Lung microvascular endothelial cell (primary cell): ENCODE measurements around the gene IFT80. TPM values are rescaled to one million over a fixed set of nuclear protein-coding genes. Genes with fewer than 3 reads are reported as not detected.
"Not testable (repeated sequence)": the region's sequence is repeated elsewhere in the genome, so short reads cannot be mapped to it uniquely, and the experiment has no call there.

Experiments used
- DNase-seq, 2 donors: peaks; one replicate each; pipeline versions ENCODE4 v3.0.0 to v3.0.0-alpha.2; 2010; ENCODE audit warnings: low read depth in 2 of 2
- total RNA-seq: library from RNA; depleted of rRNA; stranded (reverse); fragments of >200 nt; gene quantifications from 2 replicates; pipeline ENCODE4 v1.2.1, GENCODE V29; 2014

IFT80 gene
- total RNA-seq, 1 donor from 2014 or later, result 15.7 TPM

DNA sequence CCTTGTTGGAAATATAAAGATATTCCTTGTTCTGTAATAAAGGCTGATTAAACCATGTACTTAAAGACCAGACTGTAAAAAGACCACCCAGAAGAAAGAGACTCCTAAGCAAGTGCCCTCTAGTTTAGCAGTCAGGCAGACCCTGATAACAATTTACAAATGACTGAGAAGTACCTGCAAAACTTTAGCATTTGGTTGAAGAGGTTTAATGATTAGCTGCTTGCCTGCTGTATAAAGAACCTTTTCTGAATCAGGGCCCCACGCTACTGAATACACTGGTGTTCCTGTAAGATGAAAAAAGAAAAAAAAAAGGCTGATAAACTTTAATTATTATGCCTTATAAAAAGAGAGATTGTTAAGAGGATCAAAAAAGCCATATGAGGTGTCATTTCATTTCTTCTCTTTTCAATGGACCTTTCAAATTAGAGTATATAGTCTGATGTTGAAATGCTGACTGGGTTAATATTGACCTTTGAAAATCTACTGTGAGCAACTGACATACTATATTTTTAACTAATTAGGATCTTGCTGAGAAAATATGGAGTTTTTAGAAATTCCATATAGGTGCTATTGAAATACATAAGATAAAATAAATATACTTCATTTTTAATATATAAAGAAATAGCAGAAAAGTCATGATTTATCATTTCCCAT, 33.0 kb downstream of the IFT80 start:
- DNase-seq, result no peak

GRCh38 chr3:160362896-160363295, 36.1 kb downstream of the IFT80 start:
- DNase-seq, result not testable (repeated sequence)

DNA sequence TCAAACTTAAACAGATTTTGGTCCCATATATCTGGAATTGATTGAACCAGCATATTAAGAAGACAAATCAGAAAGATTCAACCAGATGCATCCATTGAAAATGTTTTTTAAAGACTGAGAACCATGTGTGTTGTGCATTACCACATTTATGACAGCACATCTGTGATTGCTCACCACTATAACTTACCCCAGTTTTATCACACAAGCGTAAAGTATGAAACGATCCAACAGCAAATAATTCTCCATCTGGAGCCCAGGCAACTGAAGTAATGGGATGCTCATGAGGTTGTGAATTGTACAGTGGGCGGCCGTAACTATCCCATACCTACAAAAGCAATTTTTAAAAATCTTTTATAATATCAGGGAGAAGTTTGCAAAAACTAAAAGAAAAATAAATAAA, 43.2 kb downstream of the IFT80 start:
- DNase-seq, result no peak

GRCh38 chr3:160346511-160346910, 52.5 kb downstream of the IFT80 start:
- DNase-seq, result no peak

DNA sequence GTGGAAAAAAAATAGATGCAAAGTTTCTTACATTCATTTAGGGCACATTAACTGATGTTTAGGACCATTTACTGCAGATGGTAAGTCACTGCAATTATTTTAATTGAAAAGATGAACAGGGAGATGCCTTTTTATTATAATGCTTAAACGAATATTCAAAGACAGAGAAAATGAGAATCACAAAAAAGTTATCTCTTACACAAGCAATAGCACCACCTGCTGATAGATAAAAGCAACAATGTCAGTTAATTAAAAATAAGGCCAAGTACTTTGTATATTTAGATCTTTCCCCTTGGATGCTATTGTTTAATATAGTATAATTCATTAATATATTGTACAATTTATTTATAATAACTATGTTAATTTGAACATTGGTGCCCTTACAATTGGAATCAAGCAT, 55.9 kb downstream of the IFT80 start:
- peak; percentile 25 to 41 for DNase-seq

DNA sequence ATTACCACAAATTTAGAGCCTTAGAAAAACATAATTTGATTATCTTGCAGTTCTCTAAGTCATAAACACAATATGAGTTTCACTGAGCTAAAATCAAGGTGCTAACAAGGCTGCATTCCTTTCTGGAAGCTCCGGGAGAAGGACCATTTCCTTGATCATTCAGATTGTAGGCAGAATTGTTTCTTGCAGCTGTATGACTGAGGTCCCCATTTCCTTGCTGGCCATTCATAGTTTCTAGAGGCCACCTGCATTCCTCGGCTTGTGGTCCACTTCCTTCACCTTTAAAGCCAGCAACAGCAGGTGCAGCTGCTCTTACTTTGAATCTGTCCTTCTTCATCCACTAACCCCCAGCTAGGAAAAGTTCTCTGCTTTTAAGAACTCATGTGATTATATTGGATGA, 58.7 kb downstream of the IFT80 start:
- no peak for DNase-seq

- DNase-seq, result peak in 1 of 2 donors; percentile 81
These were observed 67.7 kb downstream of the IFT80 start for GRCh38 chr3:160331127-160331937.

DNA sequence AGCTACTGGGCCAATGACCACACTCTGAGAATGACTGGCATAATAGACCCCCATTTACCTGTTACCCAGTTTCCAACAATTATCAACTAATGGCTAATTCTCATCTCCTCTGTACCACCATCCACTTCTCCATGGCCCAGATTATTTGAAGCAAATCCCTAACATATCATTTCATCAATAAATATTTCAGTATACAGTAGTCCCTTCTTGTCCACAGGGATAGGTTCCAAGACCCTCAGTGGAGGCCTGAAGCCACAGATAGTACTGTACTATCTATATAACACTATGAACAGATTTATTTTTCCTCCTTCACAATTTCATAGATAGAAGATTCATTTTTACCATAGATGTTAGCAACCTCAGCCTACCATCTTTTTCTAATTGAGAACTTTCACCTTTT, 68.3 kb downstream of the IFT80 start:
- DNase-seq, result no peak

GRCh38 chr3:160330109-160330508, 68.9 kb downstream of the IFT80 start:
- no peak for DNase-seq

GRCh38 chr3:160326286-160326685, 72.7 kb downstream of the IFT80 start:
- DNase-seq, result not testable (repeated sequence)

- DNase-seq, result not testable (repeated sequence)
These were observed 77.2 kb downstream of the IFT80 start for GRCh38 chr3:160321821-160322220.

DNA sequence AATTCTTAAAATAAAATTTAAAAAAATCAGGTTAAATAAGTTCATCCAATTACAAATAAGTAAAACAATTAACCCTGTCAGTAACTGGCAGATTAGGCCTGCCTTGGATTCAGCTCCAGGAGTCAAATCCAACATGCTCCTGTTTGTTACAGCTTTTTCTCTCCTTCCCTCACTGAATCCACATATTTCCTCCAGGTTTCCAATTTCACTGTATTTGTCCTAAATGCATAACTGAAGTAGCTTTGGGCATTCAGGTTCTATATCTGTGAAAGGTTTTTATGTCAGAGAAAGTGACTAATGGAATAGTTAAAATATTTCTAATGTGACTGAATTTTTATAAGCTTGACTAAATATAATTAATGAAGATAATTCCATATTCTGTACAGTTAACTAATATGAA, 79.7 kb downstream of the IFT80 start:
- no peak for DNase-seq

- no peak for DNase-seq
These were observed 84.0 kb downstream of the IFT80 start for GRCh38 chr3:160314995-160315394.

DNA sequence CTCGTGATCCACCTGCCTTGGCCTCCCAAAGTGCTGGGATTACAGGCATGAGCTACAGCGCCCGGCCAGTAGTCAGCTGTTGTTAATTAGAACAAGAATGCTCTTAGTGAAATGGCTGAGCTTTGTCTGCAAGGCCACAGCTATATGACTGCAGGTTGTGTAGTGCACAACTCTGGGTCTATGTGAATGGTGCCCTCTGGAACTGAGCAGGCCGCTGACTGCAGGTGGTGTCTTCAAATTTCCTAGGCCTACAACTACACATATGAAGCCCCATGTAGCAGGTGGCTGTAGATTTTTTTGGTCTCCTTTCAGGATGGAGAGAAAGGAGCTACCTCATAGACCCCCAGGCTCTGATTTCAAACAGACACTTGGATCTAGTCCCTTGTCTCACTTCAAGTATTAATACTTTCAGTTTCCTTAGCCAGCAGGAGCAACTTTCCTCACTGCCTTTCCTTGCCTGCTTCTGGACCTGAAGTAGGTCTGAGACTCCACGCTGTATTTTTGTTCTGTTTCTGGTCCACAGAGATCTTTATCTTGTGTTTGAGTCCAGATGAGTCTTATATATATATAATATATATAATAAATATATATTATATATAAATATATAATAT, 86.9 kb downstream of the IFT80 start:
- DNase-seq, result no peak

DNA sequence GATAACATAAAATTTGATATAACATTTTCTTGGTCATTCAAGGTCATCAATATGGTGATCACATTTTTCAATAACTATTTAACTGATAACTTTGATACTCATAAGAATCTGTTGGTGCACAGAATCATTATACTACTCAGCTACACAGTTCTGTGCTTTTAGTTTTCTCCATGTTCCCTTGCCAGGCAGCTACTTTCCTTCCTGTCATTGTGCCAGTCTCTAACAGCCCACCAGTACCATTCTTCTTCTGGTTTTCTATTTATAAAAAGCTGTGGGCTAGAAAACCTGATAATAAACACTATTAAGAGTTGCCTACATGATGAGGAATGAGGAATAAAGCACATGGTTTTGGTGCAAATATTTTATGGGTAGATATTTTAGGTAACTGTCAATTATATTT, 96.2 kb downstream of the IFT80 start:
- no peak for DNase-seq

GRCh38 chr3:160296591-160296990, 102.4 kb downstream of the IFT80 start:
- DNase-seq, result no peak

GRCh38 chr3:160291909-160292299, 107.1 kb downstream of the IFT80 start:
- DNase-seq, result peak in 1 of 2 donors; percentile 5

GRCh38 chr3:160291290-160291908, 107.6 kb downstream of the IFT80 start:
- no peak for DNase-seq

DNA sequence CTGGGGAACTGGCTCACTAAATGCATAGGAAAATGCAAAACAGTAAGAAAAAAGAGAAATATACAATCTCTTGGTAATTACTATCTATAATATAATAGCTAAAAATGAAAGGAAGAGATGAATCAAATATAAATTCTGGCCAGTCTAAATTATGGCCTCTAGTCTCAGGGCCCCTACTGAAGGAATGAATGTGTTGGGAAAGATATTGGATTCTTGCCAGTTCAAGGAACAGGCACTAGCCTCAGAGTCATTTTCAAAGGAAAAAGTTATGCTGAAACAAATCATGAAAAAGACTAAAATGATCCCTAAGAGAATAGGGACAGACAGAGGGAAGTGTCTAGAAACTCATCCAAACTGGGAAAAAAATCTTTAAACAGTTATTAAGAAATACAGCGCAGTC, 111.4 kb downstream of the IFT80 start:
- no peak for DNase-seq

GRCh38 chr3:160286231-160286630, 112.8 kb downstream of the IFT80 start:
- no peak for DNase-seq

DNA sequence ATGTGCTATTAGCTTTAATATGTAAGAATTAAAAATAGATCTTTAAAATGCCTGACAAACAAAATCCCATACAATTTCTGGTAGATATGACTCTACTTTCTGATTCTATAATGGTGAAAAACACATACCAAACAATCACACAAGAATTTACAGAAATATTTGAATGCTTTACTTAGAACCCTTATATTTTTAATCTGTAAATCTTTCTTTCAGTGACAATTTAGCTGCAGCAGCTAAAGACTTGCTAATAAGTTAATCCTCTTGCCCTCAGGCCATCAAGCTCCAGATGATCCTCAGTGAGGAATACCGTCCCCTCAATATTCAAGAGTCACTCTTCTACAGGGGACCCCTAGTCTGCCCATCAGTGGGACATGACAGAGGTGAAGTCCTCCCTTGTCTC, 118.2 kb downstream of the IFT80 start:
- DNase-seq, result no peak

DNA sequence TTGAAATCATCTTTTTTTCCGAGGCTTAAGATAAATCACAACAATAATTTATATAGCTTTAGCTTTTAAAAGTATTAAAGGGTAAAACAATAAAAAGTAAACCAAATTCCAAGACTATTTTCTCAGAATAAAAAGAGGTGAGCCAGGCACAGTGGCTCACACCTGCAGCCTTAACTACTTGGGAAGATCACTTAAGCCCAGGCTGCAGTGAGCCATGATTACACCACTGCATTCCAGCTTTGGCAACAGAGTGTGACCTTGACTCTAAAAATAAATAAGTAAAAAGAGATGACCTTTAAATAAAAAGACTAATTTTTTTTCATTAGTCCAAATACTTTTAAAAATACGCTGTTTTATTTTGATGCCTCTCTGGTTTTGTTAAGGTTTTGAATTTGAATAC, 119.4 kb downstream of the IFT80 start:
- DNase-seq, result no peak
